Prostate gland (tissue), 2 donors: ENCODE data around the gene CARD6.

Experiments used
- POLR2A ChIP-seq: fragments of 450-650 bp; IDR thresholded peaks from one replicate; pipeline ENCODE4 v1.6.1; 2016; ENCODE audit warnings: antibody characterized with exemption, mild to moderate bottlenecking
- POLR2AphosphoS5 ChIP-seq: sonication (generic); formaldehyde crosslinking; IDR thresholded peaks from one replicate; pipeline ENCODE4 v1.6.1; 2017; ENCODE audit warnings: antibody characterized with exemption
- TF ChIP-seq, protein P1 (sequence below), 4 experiments: fragments of 200-600 bp in 2 of 4; fragments of 450-650 bp in 2 of 4; sonication (generic) in 2 of 4; IDR thresholded peaks; 1 replicate in 3 of 4; 2 replicates in 1 of 4; pipeline ENCODE4 v1.5.1; 2016 to 2019; ENCODE audit warnings: antibody characterized with exemption in 4 of 4, mild to moderate bottlenecking in 2 of 4, moderate library complexity in 2 of 4

DNA sequence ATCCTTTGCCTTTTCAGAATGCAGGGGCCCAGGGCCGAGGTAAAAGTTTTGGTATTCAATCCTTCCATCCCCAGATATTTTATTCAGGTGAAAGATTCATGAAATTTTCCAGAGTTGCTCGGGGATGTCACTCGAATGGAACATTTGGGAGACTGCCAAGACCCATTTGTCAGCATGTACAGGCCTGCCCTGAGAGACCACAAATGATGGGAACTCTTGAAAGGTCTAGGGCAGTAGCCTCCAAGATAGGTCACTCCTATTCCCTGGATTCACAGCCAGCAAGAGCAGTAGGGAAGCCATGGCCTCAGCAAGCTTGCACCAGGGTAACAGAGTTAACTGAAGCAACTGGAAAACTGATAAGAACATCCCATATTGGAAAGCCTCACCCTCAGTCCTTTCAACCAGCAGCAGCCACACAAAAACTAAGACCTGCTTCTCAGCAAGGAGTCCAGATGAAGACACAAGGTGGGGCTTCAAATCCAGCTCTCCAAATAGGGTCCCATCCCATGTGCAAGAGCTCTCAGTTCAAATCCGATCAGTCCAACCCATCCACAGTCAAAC is 12.5 kb downstream of the CARD6 start:
- no peak for TF ChIP-seq POLR2AphosphoS5
- TF ChIP-seq, protein P1, sequence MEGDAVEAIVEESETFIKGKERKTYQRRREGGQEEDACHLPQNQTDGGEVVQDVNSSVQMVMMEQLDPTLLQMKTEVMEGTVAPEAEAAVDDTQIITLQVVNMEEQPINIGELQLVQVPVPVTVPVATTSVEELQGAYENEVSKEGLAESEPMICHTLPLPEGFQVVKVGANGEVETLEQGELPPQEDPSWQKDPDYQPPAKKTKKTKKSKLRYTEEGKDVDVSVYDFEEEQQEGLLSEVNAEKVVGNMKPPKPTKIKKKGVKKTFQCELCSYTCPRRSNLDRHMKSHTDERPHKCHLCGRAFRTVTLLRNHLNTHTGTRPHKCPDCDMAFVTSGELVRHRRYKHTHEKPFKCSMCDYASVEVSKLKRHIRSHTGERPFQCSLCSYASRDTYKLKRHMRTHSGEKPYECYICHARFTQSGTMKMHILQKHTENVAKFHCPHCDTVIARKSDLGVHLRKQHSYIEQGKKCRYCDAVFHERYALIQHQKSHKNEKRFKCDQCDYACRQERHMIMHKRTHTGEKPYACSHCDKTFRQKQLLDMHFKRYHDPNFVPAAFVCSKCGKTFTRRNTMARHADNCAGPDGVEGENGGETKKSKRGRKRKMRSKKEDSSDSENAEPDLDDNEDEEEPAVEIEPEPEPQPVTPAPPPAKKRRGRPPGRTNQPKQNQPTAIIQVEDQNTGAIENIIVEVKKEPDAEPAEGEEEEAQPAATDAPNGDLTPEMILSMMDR (IDR thresholded peaks at IDR 0.05), result no peak
- no peak for TF ChIP-seq POLR2A
